NCI-H2107 (cell line): Measurements from ENCODE around the gene RNF217.
"Not testable (repeated sequence)": the region's sequence is repeated elsewhere in the genome, so short reads cannot be mapped to it uniquely, and the experiment has no call there.

Experiments used
- DNase-seq: peaks from one replicate; lab custom pipeline; 2025; lab: John Stamatoyannopoulos, UW

RNF217 gene

GRCh38 chr6:124961777-124962638, at the start of gene RNF217:
Gene RNF217, plus strand, starts transcription at chr6:124962437. Its CDS starts 108 bp downstream, at chr6:124962545.
- DNase-seq = peak; percentile 11

GRCh38 chr6:124913056-124913455, 49.2 kb upstream of the RNF217 start:
- DNase-seq = no peak

GRCh38 chr6:124917769-124918168, 44.5 kb upstream of the RNF217 start:
- no peak for DNase-seq

- not testable (repeated sequence) for DNase-seq
These were observed 42.5 kb upstream of the RNF217 start for GRCh38 chr6:124919703-124920102.

- DNase-seq = no peak
These were observed 37.9 kb upstream of the RNF217 start for GRCh38 chr6:124924333-124924759.

- DNase-seq = no peak
These were observed 35.8 kb upstream of the RNF217 start for GRCh38 chr6:124926435-124926834.

- no peak for DNase-seq
These were observed 34.4 kb upstream of the RNF217 start for GRCh38 chr6:124927806-124928205.

GRCh38 chr6:124928851-124929250, 33.4 kb upstream of the RNF217 start:
- DNase-seq = no peak

- DNase-seq = no peak
These were observed 24.6 kb upstream of the RNF217 start for GRCh38 chr6:124937645-124938044.

GRCh38 chr6:124941259-124941658, 21.0 kb upstream of the RNF217 start:
- DNase-seq = no peak

- no peak for DNase-seq
These were observed 18.6 kb upstream of the RNF217 start for GRCh38 chr6:124943658-124944057.

- DNase-seq = no peak
These were observed 14.2 kb upstream of the RNF217 start for GRCh38 chr6:124947971-124948451.

GRCh38 chr6:124949706-124950105, 12.5 kb upstream of the RNF217 start:
- no peak for DNase-seq

- no peak for DNase-seq
These were observed 8.4 kb upstream of the RNF217 start for GRCh38 chr6:124953808-124954207.

GRCh38 chr6:124955108-124955856, 7.0 kb upstream of the RNF217 start:
- DNase-seq = no peak

GRCh38 chr6:124956018-124956417, 6.2 kb upstream of the RNF217 start:
- DNase-seq = no peak

- DNase-seq = no peak
These were observed 4.1 kb upstream of the RNF217 start for GRCh38 chr6:124958149-124958548.

GRCh38 chr6:124958759-124959354, 3.4 kb upstream of the RNF217 start:
- no peak for DNase-seq

GRCh38 chr6:124960757-124961463, 1.3 kb upstream of the RNF217 start:
- DNase-seq = no peak

GRCh38 chr6:124961464-124961776, 817 bp upstream of the RNF217 start:
- no peak for DNase-seq

- no peak for DNase-seq
These were observed 590 bp downstream of the RNF217 start for GRCh38 chr6:124962639-124963415.
